Osteocyte (in vitro differentiated cells): ENCODE measurements around the gene KREMEN2. TPM values are rescaled to one million over a fixed set of nuclear protein-coding genes. Genes with fewer than 3 reads are reported as not detected.

Experiments
- DNase-seq: peaks from one replicate; pipeline ENCODE4 v3.0.0; 2021; ENCODE audit warnings: mixed read lengths; ENCODE audit not compliant: unreplicated experiment; ENCODE audit errors: extremely low spot score
- H3K27ac Mint-ChIP-seq: one replicate; pipeline ENCODE4 v1.8.0; 2021; ENCODE audit warnings: mild to moderate bottlenecking, mixed read lengths; ENCODE audit not compliant: unreplicated experiment
- H3K27me3 Mint-ChIP-seq: one replicate; pipeline ENCODE4 v1.8.0; 2021; ENCODE audit warnings: mixed read lengths; ENCODE audit not compliant: unreplicated experiment
- H3K36me3 Mint-ChIP-seq: one replicate; pipeline ENCODE4 v1.8.0; 2021; ENCODE audit warnings: mixed read lengths; ENCODE audit not compliant: unreplicated experiment
- H3K4me1 Mint-ChIP-seq: one replicate; pipeline ENCODE4 v1.8.0; 2021; ENCODE audit warnings: mixed read lengths; ENCODE audit not compliant: unreplicated experiment
- H3K4me3 Mint-ChIP-seq: one replicate; pipeline ENCODE4 v1.8.0; 2021; ENCODE audit warnings: mild to moderate bottlenecking, moderate library complexity, mixed read lengths; ENCODE audit not compliant: unreplicated experiment
- H3K9me3 Mint-ChIP-seq: one replicate; pipeline ENCODE4 v1.8.0; 2021; ENCODE audit warnings: mixed read lengths; ENCODE audit not compliant: unreplicated experiment
- CTCF ChIP-seq: fragments of 200-600 bp; sonication (generic); IDR thresholded peaks from 2 replicates; pipeline ENCODE4 v1.5.0; 2021; ENCODE audit warnings: antibody characterized with exemption, mild to moderate bottlenecking, moderate library complexity
- total RNA-seq: library from RNA; stranded (reverse); gene quantifications from 2 replicates; pipeline ENCODE4 v1.2.1, GENCODE V29; 2021

Gene KREMEN2
- total RNA-seq, 1 donor from 2014 or later: not detected

- Mint-ChIP-seq H3K27me3 (peaks cover 15% of the 10 kb centered on the region), H3K4me3 (no peak overlapping the region), H3K4me1 (peaks cover 16% of the 10 kb centered on the region), H3K27ac (no peak overlapping the region), H3K9me3 (no peaks in the 10 kb centered on the region), H3K36me3 (no peaks in the 10 kb centered on the region)
- no peak for DNase-seq
- TF ChIP-seq CTCF: no peak
Observed at GRCh38 chr16:3013998-3014690, 50.1 kb downstream of the KREMEN2 start.

- no peak overlapping the region for H3K27ac Mint-ChIP-seq
- H3K4me1 Mint-ChIP-seq: peaks cover 21% of the 10 kb centered on the region
Observed at GRCh38 chr16:3014971-3015370, 50.9 kb downstream of the KREMEN2 start.

DNA sequence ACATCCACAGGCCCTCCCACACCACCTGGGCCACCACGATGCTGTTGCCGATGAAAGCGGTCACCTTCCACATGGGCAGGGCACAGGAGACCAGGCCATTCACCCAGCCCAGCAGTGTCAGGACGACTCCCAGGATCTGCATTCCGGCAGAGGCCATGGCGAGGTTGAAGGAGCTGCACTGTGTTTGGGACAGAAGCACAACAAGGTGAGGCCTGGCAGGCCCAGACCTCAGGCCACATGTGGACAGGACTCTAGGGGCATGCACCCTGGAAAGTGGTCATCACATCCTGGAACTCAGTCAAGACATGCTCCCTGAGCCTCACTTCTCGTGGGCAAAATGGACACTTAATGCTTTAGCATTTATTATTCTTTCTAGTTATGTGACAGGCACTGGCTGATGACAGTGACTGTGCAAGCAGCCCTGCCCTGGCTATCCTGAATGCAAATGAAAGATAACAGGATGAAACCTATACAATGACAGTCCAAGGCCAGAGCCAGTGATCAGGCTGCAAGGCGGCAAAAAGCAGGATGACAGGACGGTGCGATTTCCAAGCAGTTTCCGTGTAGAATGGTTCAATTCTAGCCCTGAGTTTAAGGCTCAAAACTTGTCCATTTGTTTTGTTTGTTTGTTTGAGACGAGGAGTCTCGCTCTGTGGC, 51.9 kb downstream of the KREMEN2 start:
- TF ChIP-seq CTCF: no peak
- Mint-ChIP-seq H3K4me3 (no peak overlapping the region), H3K36me3 (no peaks in the 10 kb centered on the region), H3K9me3 (no peaks in the 10 kb centered on the region), H3K4me1 (peaks cover 22% of the 10 kb centered on the region), H3K27me3 (peaks cover 16% of the 10 kb centered on the region), H3K27ac (no peak overlapping the region)
- no peak for DNase-seq

More at GRCh38 chr16:3014971-3015370, 50.9 kb downstream of the KREMEN2 start:
- TF ChIP-seq CTCF: no peak
- Mint-ChIP-seq H3K4me3 (no peak overlapping the region), H3K36me3 (no peaks in the 10 kb centered on the region), H3K27me3 (peaks cover 16% of the 10 kb centered on the region), H3K9me3 (no peaks in the 10 kb centered on the region)
- no peak for DNase-seq

- no peak for TF ChIP-seq CTCF
- Mint-ChIP-seq H3K27me3 (peaks cover 14% of the 10 kb centered on the region), H3K4me1 (peaks cover 33% of the 10 kb centered on the region), H3K27ac (no peak overlapping the region), H3K36me3 (no peaks in the 10 kb centered on the region), H3K9me3 (no peaks in the 10 kb centered on the region), H3K4me3 (no peak overlapping the region)
- no peak for DNase-seq
Observed at GRCh38 chr16:3017344-3017743, 53.3 kb downstream of the KREMEN2 start.

Other genes starting within 250 kb of the KREMEN2 start
- 4.2 and 5.5 TPM in 2 replicates for gene PRSS27, start 244.1 kb upstream of the KREMEN2 start, total RNA-seq
- 536 and 572 TPM in 2 replicates for gene SRRM2, start 211.6 kb upstream of the KREMEN2 start, total RNA-seq
- gene ELOB, start 187.0 kb upstream of the KREMEN2 start, total RNA-seq: 264 and 287 TPM in 2 replicates
- not detected in 2 replicates for gene PRSS33, start 176.7 kb upstream of the KREMEN2 start, total RNA-seq
- gene PRSS41, start 165.8 kb upstream of the KREMEN2 start, total RNA-seq: not detected in 2 replicates
- gene PRSS21, start 147.0 kb upstream of the KREMEN2 start, total RNA-seq: not detected in 2 replicates
- gene ZG16B, start 134.0 kb upstream of the KREMEN2 start, total RNA-seq: not detected in 2 replicates
- not detected in 2 replicates for gene PRSS22, start 106.1 kb upstream of the KREMEN2 start, total RNA-seq
- gene FLYWCH2, start 81.1 kb upstream of the KREMEN2 start, total RNA-seq: 49.6 and 54.0 TPM in 2 replicates
- 38.9 and 46.4 TPM in 2 replicates for gene FLYWCH1, start 52.3 kb upstream of the KREMEN2 start, total RNA-seq
- 8.4 and 11.9 TPM in 2 replicates for gene PAQR4, start 5.1 kb downstream of the KREMEN2 start, total RNA-seq
- gene PKMYT1, start 16.2 kb downstream of the KREMEN2 start, total RNA-seq: 10.4 and 14.0 TPM in 2 replicates
- gene CLDN9, start 48.6 kb downstream of the KREMEN2 start, total RNA-seq: not detected in 2 replicates
- gene CLDN6, start 53.9 kb downstream of the KREMEN2 start, total RNA-seq: 0.32 TPM in 1 of 2 replicates, not detected in the other
- gene TNFRSF12A, start 56.1 kb downstream of the KREMEN2 start, total RNA-seq: 71.3 and 72.4 TPM in 2 replicates
- 133 and 139 TPM in 2 replicates for gene HCFC1R1, start 59.7 kb downstream of the KREMEN2 start, total RNA-seq
- gene THOC6, start 59.8 kb downstream of the KREMEN2 start, total RNA-seq: 36.6 and 40.1 TPM in 2 replicates
- gene BICDL2, start 72.7 kb downstream of the KREMEN2 start, total RNA-seq: not detected in 2 replicates
- 3.0 and 3.6 TPM in 2 replicates for gene MMP25, start 82.3 kb downstream of the KREMEN2 start, total RNA-seq
- gene IL32, start 101.4 kb downstream of the KREMEN2 start, total RNA-seq: 8.8 and 13.2 TPM in 2 replicates
- gene ZSCAN10, start 135.0 kb downstream of the KREMEN2 start, total RNA-seq: not detected in 2 replicates
- 14.8 and 15.9 TPM in 2 replicates for gene ZNF205, start 148.3 kb downstream of the KREMEN2 start, total RNA-seq
- 13.4 and 14.3 TPM in 2 replicates for gene ZNF213, start 170.8 kb downstream of the KREMEN2 start, total RNA-seq
- not detected in 2 replicates for gene OR1F1, start 223.9 kb downstream of the KREMEN2 start, total RNA-seq